ENCODE data around the gene TSPAN11. TPM values are rescaled to one million over a fixed set of nuclear protein-coding genes. Genes with fewer than 3 reads are reported as not detected.
"Not testable (repeated sequence)": the region's sequence is repeated elsewhere in the genome, so short reads cannot be mapped to it uniquely, and the experiment has no call there.

The TSPAN11 gene
- total RNA-seq, 4 donors from 2014 or later, result 0.12 to 1.4 (median 1.2) TPM

DNA sequence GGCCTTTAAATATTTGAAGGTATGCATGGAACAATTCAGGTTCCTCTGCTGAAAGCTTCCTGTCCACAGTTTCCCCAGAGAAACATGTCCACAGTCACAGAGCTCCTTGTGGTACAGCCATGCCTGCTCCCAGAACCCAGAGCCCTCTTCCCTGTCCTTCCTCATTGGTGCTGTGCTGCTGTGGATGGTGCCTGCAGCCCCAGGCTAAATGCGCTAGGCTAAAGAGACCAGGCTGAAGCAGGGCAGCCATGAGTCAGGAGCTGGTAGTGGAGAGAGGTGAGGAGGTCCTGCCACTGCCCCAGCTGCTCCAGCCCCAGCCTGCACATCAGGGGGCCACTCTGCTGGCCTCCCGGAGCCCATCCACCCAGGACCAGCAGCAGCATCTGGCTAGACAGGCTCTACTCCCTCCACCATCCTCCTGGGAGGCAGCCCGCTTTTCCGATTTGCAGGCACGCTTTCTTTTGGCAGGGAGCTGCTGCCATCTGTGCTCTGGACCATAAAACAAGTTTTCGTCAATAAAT is 81.8 kb downstream of the TSPAN11 start:
- no peak for DNase-seq (ENCODE audit: low spot score)
- TF ChIP-seq, protein P1, sequence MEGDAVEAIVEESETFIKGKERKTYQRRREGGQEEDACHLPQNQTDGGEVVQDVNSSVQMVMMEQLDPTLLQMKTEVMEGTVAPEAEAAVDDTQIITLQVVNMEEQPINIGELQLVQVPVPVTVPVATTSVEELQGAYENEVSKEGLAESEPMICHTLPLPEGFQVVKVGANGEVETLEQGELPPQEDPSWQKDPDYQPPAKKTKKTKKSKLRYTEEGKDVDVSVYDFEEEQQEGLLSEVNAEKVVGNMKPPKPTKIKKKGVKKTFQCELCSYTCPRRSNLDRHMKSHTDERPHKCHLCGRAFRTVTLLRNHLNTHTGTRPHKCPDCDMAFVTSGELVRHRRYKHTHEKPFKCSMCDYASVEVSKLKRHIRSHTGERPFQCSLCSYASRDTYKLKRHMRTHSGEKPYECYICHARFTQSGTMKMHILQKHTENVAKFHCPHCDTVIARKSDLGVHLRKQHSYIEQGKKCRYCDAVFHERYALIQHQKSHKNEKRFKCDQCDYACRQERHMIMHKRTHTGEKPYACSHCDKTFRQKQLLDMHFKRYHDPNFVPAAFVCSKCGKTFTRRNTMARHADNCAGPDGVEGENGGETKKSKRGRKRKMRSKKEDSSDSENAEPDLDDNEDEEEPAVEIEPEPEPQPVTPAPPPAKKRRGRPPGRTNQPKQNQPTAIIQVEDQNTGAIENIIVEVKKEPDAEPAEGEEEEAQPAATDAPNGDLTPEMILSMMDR (IDR thresholded peaks at IDR 0.05), result no peak
- ATAC-seq (ENCODE audit: low FRiP score), result no peak

DNA sequence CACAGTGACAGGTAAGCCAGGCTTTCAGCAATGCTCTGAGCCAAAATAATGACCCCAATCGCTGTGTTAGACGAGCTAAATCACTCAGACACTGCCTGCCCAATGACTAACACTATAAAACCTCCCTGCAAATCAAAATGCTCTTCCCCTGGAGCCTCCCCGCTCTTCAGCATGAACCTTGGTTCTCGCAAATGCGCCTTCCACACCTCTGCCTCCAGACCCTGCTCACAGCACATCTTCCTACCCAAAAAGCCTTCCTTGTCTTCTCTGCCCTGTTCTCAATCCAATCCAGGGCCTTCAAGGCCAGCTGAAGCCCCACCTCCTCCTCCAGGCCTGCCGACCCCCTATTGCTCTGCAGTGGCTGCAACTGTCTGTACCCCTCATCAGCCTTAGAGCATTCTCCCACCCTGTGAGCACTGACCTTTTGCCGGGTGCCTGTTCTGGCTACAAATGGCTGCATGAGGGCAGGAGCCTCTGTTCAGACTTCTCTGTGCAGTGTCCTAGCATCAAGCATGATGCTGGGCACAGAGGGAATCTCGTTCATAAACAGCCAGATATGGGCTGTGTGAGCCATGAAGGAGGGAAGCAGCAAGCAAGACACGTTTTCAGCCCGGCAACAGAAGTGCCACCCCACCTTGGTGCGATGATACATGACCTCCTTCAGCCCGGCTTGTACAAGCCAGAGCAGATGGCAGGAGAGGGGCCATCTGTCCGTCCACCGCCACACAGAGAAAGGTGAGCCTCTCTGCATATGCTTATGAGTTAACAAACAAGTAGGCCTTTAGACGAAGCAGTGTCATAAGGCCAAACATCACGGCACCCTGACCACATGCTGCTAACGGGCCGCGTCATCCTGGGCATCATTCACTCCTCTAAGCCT is 82.7 kb downstream of the TSPAN11 start:
- TF ChIP-seq, protein P1 (IDR thresholded peaks at IDR 0.05), result no peak
- no peak for DNase-seq (ENCODE audit: low spot score)

DNA sequence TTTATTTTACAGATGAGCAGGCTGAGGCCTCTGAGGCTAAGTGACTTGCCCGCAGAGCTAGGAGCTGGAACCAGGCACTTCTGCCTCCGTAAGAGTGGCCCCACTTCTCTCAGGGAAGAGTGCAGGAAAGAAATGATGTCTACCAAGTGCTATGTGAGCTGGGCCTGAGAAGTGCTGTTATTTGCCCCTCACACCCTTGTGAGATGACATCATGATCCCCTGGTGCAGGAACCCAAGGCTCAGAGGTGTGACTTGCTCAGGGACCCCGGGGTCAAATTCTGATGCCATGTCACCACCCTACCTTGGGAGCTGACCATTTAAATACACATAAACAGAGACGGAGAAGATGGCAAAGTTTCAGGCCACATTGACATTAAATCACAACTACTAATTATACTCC is 83.4 kb downstream of the TSPAN11 start:
- ATAC-seq (ENCODE audit: low FRiP score) (no peak), DNase-seq (ENCODE audit: low spot score) (no peak)
- TF ChIP-seq, protein P1 (IDR thresholded peaks at IDR 0.05), result no peak

More for the DNA sequence above, 82.7 kb downstream of the TSPAN11 start:
- no peak for ATAC-seq (ENCODE audit: low FRiP score)

DNA sequence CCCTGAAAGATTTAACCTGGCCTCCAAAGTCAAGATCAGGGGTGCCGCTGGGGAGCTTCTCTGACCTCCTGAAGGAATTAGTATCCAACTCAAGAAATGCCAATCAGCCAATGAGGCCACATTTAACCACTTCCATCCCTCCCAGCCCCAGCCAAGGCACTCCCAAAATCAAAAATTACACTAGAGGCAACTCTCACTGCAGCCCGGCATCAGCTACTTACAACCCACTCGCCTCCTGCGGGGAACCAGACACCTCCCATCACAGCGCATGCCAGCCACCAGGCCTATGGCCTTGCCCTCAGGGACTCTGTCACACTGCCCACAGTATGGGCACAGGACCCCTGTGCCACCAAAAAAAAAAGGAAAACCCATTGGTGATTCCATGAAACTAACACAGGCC is 84.8 kb downstream of the TSPAN11 start:
- TF ChIP-seq, protein P1 (IDR thresholded peaks at IDR 0.05), result no peak
- no peak for DNase-seq (ENCODE audit: low spot score)
- no peak for ATAC-seq (ENCODE audit: low FRiP score)

DNA sequence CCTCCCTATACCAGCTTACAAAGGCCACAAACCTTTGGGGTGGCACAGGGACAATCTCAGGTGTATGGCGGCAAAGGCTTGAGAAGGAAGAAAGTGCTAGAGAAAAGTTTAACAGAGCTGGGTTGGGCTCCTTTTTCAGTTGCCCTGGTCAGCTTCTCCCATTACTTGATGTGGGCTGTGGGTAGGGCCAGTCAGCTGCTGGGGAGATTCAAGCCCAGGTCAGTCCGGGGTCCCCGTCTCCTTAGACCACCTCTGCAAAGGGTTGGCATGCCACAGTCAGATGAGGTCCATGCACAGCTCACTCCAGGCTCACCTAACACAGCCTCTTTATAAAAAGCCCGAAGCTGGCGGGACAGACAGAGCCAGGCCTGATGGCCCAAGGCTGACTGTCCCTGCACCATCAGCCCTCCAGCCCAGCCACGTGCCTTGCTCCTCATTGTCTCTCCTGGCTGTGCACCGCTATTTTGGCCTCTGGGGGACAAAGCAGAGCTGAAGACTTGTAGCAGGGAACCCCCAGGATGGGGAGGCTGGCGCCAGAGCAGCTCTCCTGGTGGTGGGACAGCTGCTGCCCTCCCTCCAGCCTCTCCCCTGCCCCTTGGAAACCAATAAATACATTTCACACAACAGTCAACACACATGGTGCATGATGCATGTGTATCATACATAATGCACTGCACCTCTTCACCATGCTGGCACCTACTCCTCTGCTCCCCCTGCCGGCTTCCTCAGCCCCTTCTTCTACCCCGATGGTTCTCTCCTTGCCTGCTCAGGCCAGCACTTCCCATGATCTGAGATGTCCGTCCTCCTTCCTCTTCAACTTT is 85.4 kb downstream of the TSPAN11 start:
- DNase-seq (ENCODE audit: low spot score), result no peak
- ATAC-seq (ENCODE audit: low FRiP score), result no peak
- TF ChIP-seq, protein P1 (IDR thresholded peaks at IDR 0.05), result no peak

DNA sequence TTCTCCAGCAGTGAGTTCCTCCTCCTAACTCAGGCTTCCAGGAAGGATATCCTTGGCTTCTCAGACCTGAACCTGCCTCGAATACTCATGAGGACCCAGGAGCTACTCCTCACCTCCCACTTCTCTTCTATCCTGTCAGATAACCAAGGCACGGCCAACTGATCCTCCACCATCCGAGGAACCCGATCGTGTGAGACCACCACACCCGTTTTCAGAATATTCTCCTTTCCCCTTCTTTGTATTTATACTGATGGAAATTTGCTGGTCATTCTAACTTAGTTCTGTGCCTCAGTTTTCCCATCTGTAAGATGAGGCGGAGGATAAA is 86.0 kb downstream of the TSPAN11 start:
- not testable (repeated sequence) for ATAC-seq (ENCODE audit: low FRiP score); DNase-seq (ENCODE audit: low spot score)

DNA sequence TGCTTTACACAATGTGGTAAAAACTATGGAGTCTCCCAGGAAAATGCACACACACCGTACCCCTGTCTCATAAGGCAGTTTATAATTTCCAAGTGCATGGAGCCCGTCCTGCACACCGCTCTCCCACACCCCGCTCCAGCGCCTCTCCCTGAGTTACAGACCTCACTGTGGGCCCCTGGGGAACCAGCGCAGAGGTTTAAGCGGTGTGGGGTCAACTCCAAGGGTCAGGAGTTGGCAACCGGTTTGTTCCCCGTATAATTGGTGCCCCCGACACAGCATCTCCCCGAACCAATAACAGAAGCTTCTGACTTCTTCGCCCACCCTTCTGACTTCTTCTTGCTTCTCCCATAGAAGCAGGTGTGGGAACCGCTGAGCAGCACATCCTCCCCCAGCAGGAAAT is 88.7 kb downstream of the TSPAN11 start:
- TF ChIP-seq, protein P1 (IDR thresholded peaks at IDR 0.05), result no peak
- no peak for ATAC-seq (ENCODE audit: low FRiP score)
- no peak for DNase-seq (ENCODE audit: low spot score)
